ENCODE results near the gene LRCH4. TPM values are rescaled to one million over a fixed set of nuclear protein-coding genes. Genes with fewer than 3 reads are reported as not detected.
"Not testable (repeated sequence)": the region's sequence is repeated elsewhere in the genome, so short reads cannot be mapped to it uniquely, and the experiment has no call there.

Gene LRCH4
- total and polyA plus RNA-seq, 9 of the 15 experiments (the other 6 are each of a cell fraction or from before 2014, with no cell fraction given): 0.06 to 63.3 (median 15.0) TPM

GRCh38 chr7:100541309-100541708, 44.6 kb downstream of the LRCH4 start:
- in situ Hi-C loops (cut with MboI); intact Hi-C loops (cut with micrococcal nuclease); H3K27ac ChIP-seq (ENCODE audit: extremely low read depth, low read depth, low read length); H3K4me2 ChIP-seq (ENCODE audit: insufficient read depth, low read length); DNase-seq (ENCODE audit: extremely low read depth in 1 of 4, low spot score in 3 of 4); CTCF ChIA-PET (ENCODE audit: low intra/inter-chr PET ratio); H3K27me3 ChIP-seq (ENCODE audit: control insufficient read depth in 2 of 2, insufficient read depth in 2 of 2, low read length in 2 of 2); H3K4me3 ChIP-seq; H3K9ac ChIP-seq (ENCODE audit: insufficient read depth in 1 of 2, low read depth in 2 of 2, low read length in 2 of 2); ATAC-seq; H4K20me1 ChIP-seq (replicated peaks; ENCODE audit: control insufficient read depth, insufficient read depth, low read length); FAIRE-seq; H3K9me1 ChIP-seq (ENCODE audit: control insufficient read depth, insufficient read depth, low read length); H3K9me3 ChIP-seq (replicated peaks; ENCODE audit: control insufficient read depth, insufficient read depth, low read depth, low read length); H2AFZ ChIP-seq (ENCODE audit: low read depth, low read length); BruUV-seq (replicated peaks); H3K36me3 ChIP-seq (ENCODE audit: control insufficient read depth, insufficient read depth, low read length): not testable (repeated sequence)
- TF ChIP-seq CEBPB (tag; IDR thresholded peaks at IDR 0.05): 0 out of 2 replicates have a peak, but pooled peaks have one; percentile 41
- peaks cover 57% of the 10 kb centered on the region for H3K79me2 ChIP-seq (ENCODE audit: control insufficient read depth, insufficient read depth, low read length)
- H3K4me1 ChIP-seq (replicated peaks in 1 of 2; ENCODE audit: control insufficient read depth in 2 of 2, insufficient read depth in 2 of 2, low read length in 2 of 2): peaks cover 38 to 51% of the 10 kb centered on the region in 2 experiments
- POLR2A ChIA-PET: interaction anchor here (0.6 to 2.0 kb wide), 5 partner anchors 8 to 165 kb away, joined by 3 to 14 read pairs (median 3); partner anchors contain the start of gene ZCWPW1
- 81% methylated on average over 7 of the region's 7 CpGs for WGBS (ENCODE audit: insufficient coverage, low coverage, missing lambda C conversion rate)

DNA sequence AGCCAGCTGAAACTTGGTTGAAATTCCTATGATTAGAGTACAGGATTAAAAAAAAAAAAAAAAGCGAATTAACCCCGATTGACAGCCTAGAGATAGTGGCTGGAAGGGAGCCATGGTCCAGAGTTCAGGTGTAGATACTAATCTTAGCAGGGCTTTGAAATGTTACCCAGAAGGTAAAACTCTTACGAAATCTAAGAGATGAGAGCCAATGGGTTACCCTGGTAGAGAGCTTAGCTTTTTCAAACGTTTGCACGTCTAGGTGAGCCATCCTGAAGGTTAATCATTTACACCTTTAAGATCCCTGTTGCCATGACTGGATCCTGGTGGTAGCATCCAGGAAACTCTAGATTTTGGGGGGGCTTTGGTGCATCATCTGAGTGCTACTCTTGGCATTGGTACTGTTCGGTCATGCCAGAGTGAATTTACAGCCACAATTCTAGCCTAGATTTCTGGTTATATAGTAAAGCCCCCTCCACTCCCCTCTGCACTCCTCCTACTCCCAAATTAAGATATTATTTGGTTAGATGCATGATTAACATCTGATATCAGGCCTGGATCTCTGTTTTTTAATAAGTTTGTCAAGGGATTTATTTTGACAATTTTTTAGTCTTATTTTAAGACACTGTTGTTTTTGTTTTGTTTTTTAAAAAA, 45.7 kb downstream of the LRCH4 start:
- TSS peak; percentile 53 for BruUV-seq (replicated peaks)
- no peak overlapping the region for H3K27ac ChIP-seq (ENCODE audit: extremely low read depth, low read depth, low read length)
- no peak for FAIRE-seq
- H4K20me1 ChIP-seq (replicated peaks; ENCODE audit: control insufficient read depth, insufficient read depth, low read length): no peaks in the 10 kb centered on the region; the same call in 1 of the 2 replicates
- H3K9ac ChIP-seq (ENCODE audit: insufficient read depth in 1 of 2, low read depth in 2 of 2, low read length in 2 of 2): peak overlapping the region; percentile 51 to 92; a peak in 2 of 4 replicates
- no peaks in the 10 kb centered on the region; the same call in 2 of the 3 replicates for H3K36me3 ChIP-seq (ENCODE audit: control insufficient read depth, insufficient read depth, low read length)
- peak overlapping the region; percentile 87 for H3K4me3 ChIP-seq
- ATAC-seq: no peak
- ChIA-PET POLR2A (interaction anchor here (1.0 kb wide), 1 partner anchor 10 kb away, joined by 3 read pairs; no protein-coding TSS in a partner anchor), CTCF (ENCODE audit: low intra/inter-chr PET ratio) (no interaction called here)
- H3K27me3 ChIP-seq (ENCODE audit: control insufficient read depth in 2 of 2, insufficient read depth in 2 of 2, low read length in 2 of 2): no peaks in the 10 kb centered on the region
- H3K4me2 ChIP-seq (ENCODE audit: insufficient read depth, low read length): peak overlapping the region; percentile 81
- H3K4me1 ChIP-seq (replicated peaks in 1 of 2; ENCODE audit: control insufficient read depth in 2 of 2, insufficient read depth in 2 of 2, low read length in 2 of 2): peaks cover 29 to 40% of the 10 kb centered on the region in 2 experiments
- peaks cover 46% of the 10 kb centered on the region for H3K79me2 ChIP-seq (ENCODE audit: control insufficient read depth, insufficient read depth, low read length)
- H3K9me3 ChIP-seq (replicated peaks; ENCODE audit: control insufficient read depth, insufficient read depth, low read depth, low read length): no peaks in the 10 kb centered on the region
- H3K9me1 ChIP-seq (ENCODE audit: control insufficient read depth, insufficient read depth, low read length): no peaks in the 10 kb centered on the region
- in situ Hi-C loops (cut with MboI) (no loop called here), intact Hi-C loops (cut with micrococcal nuclease) (no loop called here)
- WGBS (ENCODE audit: insufficient coverage, low coverage, missing lambda C conversion rate): 41% methylated on average over 6 of the region's 6 CpGs
- no peak overlapping the region for H2AFZ ChIP-seq (ENCODE audit: low read depth, low read length)
- DNase-seq (ENCODE audit: extremely low read depth in 1 of 4, low spot score in 3 of 4): no peak
- TF ChIP-seq IRF2 (CRISPR knock-in tag; IDR thresholded peaks at IDR 0.05) (no peak), MECOM (CRISPR knock-in tag; IDR thresholded peaks at IDR 0.05) (no peak), CEBPB (tag; IDR thresholded peaks at IDR 0.05) (peak; percentile 28; the same call in 1 of the 2 replicates), ZC3H4 (CRISPR knock-in tag; IDR thresholded peaks at IDR 0.05; ENCODE audit: borderline replicate concordance) (no peak), RBFOX2 (IDR thresholded peaks at IDR 0.05; ENCODE audit: low read depth, low read length) (no peak), PML (IDR thresholded peaks at IDR 0.05; ENCODE audit: low read length) (no peak), HLTF (IDR thresholded peaks at IDR 0.05) (no peak), MED1 (CRISPR knock-in tag; IDR thresholded peaks at IDR 0.05; ENCODE audit: borderline replicate concordance) (no peak), ZEB2 (IDR thresholded peaks at IDR 0.05) (peak; percentile 47; the same call in 1 of the 2 replicates), PREB (CRISPR knock-in tag; IDR thresholded peaks at IDR 0.05) (no peak), BACH1 (tag; IDR thresholded peaks at IDR 0.05) (no peak), ZNF699 (CRISPR knock-in tag; IDR thresholded peaks at IDR 0.05; ENCODE audit: insufficient replicate concordance) (no peak), HDAC3 (IDR thresholded peaks at IDR 0.05; ENCODE audit: borderline replicate concordance, partially characterized antibody) (no peak), STAG1 (CRISPR knock-in tag; IDR thresholded peaks at IDR 0.05; ENCODE audit: borderline replicate concordance) (no peak), TSC22D4 (tag; IDR thresholded peaks at IDR 0.05) (no peak)

All from K562 (cell line).